ENCODE results near the gene PRSS56. TPM values are rescaled to one million over a fixed set of nuclear protein-coding genes. Genes with fewer than 3 reads are reported as not detected.

The PRSS56 gene
- total RNA-seq, 1 donor from 2014 or later, result not detected

DNA sequence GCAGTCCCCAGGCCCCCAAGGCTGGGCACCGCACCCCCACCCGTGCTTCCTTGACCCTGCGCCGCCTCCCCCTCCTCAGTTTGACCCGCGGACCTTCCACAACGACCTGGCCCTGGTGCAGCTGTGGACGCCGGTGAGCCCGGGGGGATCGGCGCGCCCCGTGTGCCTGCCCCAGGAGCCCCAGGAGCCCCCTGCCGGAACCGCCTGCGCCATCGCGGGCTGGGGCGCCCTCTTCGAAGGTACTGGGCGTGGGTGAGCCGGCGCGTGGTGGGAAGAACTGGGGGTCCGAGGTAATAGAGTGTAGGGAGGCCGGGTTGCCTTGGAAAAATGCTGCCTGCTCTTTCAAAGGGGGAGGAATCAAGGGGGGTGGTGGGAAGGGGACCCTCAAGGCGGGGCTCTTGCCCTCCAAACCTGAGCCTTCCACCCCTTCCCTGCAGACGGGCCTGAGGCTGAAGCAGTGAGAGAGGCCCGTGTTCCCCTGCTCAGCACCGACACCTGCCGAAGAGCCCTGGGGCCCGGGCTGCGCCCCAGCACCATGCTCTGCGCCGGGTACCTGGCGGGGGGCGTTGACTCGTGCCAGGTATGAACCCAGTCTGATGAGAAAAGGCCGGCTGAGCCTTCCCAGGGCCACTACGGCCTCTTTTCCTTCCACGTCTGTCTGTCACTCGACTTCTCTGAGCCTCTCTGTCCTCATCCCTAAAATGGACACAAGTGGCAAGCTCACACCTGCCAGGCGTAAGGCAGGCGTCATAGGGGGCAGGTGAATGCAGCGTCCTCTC, 2.6 kb downstream of the PRSS56 start:
- Mint-ChIP-seq H3K4me1 (peaks cover 16% of the 10 kb centered on the region), H3K4me3 (peak overlapping the region; percentile 71), H3K9me3 (no peaks in the 10 kb centered on the region), H3K36me3 (no peaks in the 10 kb centered on the region), H3K27ac (no peak overlapping the region), H3K27me3 (ENCODE audit: insufficient read depth, low read depth) (peaks cover 41% of the 10 kb centered on the region)
- Histone ChIP-seq H3K4me2 (peak overlapping the region; percentile 93), H3K27ac (no peak overlapping the region), H2AFZ (replicated peaks) (no peak overlapping the region), H3K9me3 (ENCODE audit: low read depth) (no peaks in the 10 kb centered on the region), H3K79me2 (ENCODE audit: low read depth) (no peaks in the 10 kb centered on the region), H3F3A (ENCODE audit: low read depth) (peaks cover 2% of the 10 kb centered on the region), H3K36me3 (no peaks in the 10 kb centered on the region), H3K27me3 (peaks cover 67% of the 10 kb centered on the region), H3K4me1 (peaks cover 20% of the 10 kb centered on the region), H3K9ac (no peak overlapping the region), H4K20me1 (ENCODE audit: low read depth) (peaks cover 19% of the 10 kb centered on the region), H3K4me3 (peak overlapping the region; percentile 36)
- TF ChIP-seq CTCF (IDR thresholded peaks at IDR 0.05), result no peak
- no peak for TF ChIP-seq EZH2 (IDR thresholded peaks at IDR 0.05)
- peak; percentile 81 for TF ChIP-seq EZH2phosphoT487 (IDR thresholded peaks at IDR 0.05)
- DNase-seq (ENCODE audit: low spot score), result no peak

DNA sequence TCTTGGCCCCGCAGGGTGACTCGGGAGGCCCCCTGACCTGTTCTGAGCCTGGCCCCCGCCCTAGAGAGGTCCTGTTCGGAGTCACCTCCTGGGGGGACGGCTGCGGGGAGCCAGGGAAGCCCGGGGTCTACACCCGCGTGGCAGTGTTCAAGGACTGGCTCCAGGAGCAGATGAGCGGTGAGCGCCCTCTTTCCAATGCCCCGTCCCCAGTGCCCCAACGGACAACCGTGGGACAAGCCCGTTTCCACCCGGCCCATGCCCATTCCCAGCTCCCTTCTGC, 3.2 kb downstream of the PRSS56 start:
- no peaks in the 10 kb centered on the region for H3K36me3 Mint-ChIP-seq
- no peaks in the 10 kb centered on the region for H3K36me3 ChIP-seq
- H3K9ac ChIP-seq, result no peak overlapping the region
- no peak overlapping the region for H3K27ac ChIP-seq
- H3K4me3 ChIP-seq, result peak overlapping the region; percentile 56
- peaks cover 2% of the 10 kb centered on the region for H3F3A ChIP-seq (ENCODE audit: low read depth)
- H3K27ac Mint-ChIP-seq, result no peak overlapping the region
- peak overlapping the region; percentile 93 for H3K4me2 ChIP-seq
- peaks cover 15% of the 10 kb centered on the region for H3K4me1 Mint-ChIP-seq
- H3K9me3 ChIP-seq (ENCODE audit: low read depth), result no peaks in the 10 kb centered on the region
- TF ChIP-seq EZH2phosphoT487 (IDR thresholded peaks at IDR 0.05) (no peak), EZH2 (IDR thresholded peaks at IDR 0.05) (no peak)
- peaks cover 69% of the 10 kb centered on the region for H3K27me3 ChIP-seq
- peak overlapping the region; percentile 94 for H2AFZ ChIP-seq (replicated peaks)
- H3K4me3 Mint-ChIP-seq, result peak overlapping the region; percentile 71
- no peak for DNase-seq (ENCODE audit: low spot score)
- H3K9me3 Mint-ChIP-seq, result no peaks in the 10 kb centered on the region
- H3K79me2 ChIP-seq (ENCODE audit: low read depth), result no peaks in the 10 kb centered on the region
- peaks cover 39% of the 10 kb centered on the region for H3K27me3 Mint-ChIP-seq (ENCODE audit: insufficient read depth, low read depth)
- H3K4me1 ChIP-seq, result peaks cover 20% of the 10 kb centered on the region
- peaks cover 19% of the 10 kb centered on the region for H4K20me1 ChIP-seq (ENCODE audit: low read depth)

DNA sequence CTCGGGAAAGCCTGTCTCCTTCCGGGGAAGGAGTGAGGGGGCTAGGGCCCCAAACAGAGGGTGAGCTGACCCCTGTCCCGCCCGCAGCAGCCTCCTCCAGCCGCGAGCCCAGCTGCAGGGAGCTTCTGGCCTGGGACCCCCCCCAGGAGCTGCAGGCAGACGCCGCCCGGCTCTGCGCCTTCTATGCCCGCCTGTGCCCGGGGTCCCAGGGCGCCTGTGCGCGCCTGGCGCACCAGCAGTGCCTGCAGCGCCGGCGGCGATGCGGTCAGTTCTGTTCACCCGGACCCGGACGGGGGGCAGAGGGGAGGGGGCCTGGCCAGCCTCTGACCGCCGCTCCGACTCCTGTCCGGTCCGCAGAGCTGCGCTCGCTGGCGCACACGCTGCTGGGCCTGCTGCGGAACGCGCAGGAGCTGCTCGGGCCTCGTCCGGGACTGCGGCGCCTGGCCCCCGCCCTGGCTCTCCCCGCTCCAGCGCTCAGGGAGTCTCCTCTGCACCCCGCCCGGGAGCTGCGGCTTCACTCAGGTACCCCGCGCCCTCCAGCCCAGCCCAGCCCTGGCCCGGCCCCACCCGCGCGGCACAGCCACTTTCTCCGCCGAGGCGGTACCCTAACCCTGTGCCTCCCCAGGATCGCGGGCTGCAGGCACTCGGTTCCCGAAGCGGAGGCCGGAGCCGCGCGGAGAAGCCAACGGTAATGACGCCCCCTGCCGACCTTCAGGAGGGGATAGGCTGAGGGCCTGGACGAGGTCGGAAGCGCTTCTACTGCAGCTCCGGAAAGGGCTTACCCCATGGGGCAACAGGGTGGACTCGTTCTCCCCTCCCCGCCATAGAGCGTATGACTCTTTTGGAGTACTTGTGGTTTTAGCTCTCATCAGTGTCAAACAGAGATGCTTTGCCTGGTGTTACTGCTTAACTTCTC, 3.8 kb downstream of the PRSS56 start:
- H3K4me1 Mint-ChIP-seq, result peaks cover 12% of the 10 kb centered on the region
- Histone ChIP-seq H4K20me1 (ENCODE audit: low read depth) (peaks cover 19% of the 10 kb centered on the region), H3K36me3 (no peaks in the 10 kb centered on the region), H3F3A (ENCODE audit: low read depth) (peaks cover 2% of the 10 kb centered on the region), H3K9me3 (ENCODE audit: low read depth) (no peaks in the 10 kb centered on the region), H3K9ac (no peak overlapping the region), H3K27me3 (peaks cover 69% of the 10 kb centered on the region), H2AFZ (replicated peaks) (peak overlapping the region; percentile 94), H3K4me3 (peak overlapping the region; percentile 56), H3K27ac (no peak overlapping the region), H3K4me1 (peaks cover 20% of the 10 kb centered on the region), H3K4me2 (peak overlapping the region; percentile 93), H3K79me2 (ENCODE audit: low read depth) (no peaks in the 10 kb centered on the region)
- H3K9me3 Mint-ChIP-seq, result no peaks in the 10 kb centered on the region
- TF ChIP-seq EZH2 (IDR thresholded peaks at IDR 0.05), result peak; percentile 91
- peak; percentile 70 for TF ChIP-seq EZH2phosphoT487 (IDR thresholded peaks at IDR 0.05)
- peak; percentile 67 for TF ChIP-seq CTCF (IDR thresholded peaks at IDR 0.05)
- no peaks in the 10 kb centered on the region for H3K36me3 Mint-ChIP-seq
- peaks cover 35% of the 10 kb centered on the region for H3K27me3 Mint-ChIP-seq (ENCODE audit: insufficient read depth, low read depth)
- H3K27ac Mint-ChIP-seq, result no peak overlapping the region
- peak overlapping the region; percentile 78 for H3K4me3 Mint-ChIP-seq
- peak; percentile 92 for DNase-seq (ENCODE audit: low spot score)
